NT2/D1 (cell line): Measurements from ENCODE around the gene PLBD2.

Experiments
- SUZ12 ChIP-seq: IDR thresholded peaks from 2 replicates; pipeline ENCODE4 v1.6.1; 2011; ENCODE audit not compliant: insufficient read length, insufficient read depth; ENCODE audit errors: extremely low read depth
- YY1 ChIP-seq: IDR thresholded peaks from 2 replicates; pipeline ENCODE4 v1.6.1; 2011; ENCODE audit not compliant: insufficient read length, insufficient read depth
- ZNF274 ChIP-seq: IDR thresholded peaks from 2 replicates; pipeline ENCODE4 v1.6.1; 2011; ENCODE audit warnings: mild to moderate bottlenecking, low read depth, low read length

DNA sequence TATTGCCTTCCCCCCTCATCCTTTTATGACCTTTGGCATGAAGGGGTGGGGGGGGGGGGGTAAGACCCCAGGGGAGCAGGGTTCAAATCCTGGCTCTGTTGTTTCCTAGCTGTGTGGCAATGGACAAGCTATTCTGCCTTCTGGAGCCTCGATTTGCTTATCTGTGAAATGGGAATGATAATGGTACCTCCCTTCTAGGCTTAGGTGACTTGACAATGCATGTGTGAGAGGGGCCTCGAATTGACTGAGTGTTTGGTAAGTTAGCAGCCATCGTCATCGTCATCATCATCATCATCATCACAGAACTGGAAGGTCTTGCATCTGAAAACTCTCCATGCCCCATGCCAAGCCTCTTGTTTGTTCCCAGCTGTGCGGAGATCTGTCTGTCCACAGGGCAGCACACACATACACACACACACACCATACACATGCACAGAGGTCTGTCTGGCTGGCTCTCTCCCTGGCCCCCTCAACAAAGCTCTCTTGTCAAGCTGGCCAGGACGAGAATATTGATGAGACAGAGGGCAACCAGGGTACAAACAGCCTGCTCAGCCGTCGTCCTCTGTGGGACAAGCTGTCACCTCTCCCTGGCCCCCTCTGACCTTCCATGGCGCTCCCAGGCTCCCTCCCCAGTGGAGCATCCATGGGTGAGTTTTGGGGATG lies 51.2 kb downstream of the PLBD2 start:
- TF ChIP-seq ZNF274 (no peak), YY1 (no peak), SUZ12 (no peak)
